ENCODE data around the gene PRICKLE1. TPM values are rescaled to one million over a fixed set of nuclear protein-coding genes. Genes with fewer than 3 reads are reported as not detected.

PRICKLE1 gene
- total RNA-seq, 1 donor from 2014 or later, result 11.6 TPM

DNA sequence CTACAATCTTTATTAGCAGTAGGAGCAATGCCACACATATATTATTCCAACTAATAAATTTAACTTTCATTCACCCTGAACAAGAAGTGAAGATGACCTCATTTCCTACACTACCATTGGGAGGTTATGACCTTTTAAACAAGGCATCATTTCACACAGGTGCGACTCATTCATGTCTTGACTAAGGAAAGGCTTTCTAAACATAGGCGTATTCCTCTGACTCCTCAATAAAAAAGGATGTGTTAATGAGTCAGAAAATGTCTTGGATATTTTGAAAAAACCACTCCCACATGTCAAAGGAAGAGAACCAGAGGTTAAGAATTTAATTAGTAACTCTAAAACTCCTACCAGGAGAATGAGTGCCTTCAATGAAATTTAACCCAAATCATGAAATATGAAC, 115.2 kb downstream of the PRICKLE1 start:
- peak; percentile 58 for DNase-seq (ENCODE audit: low read depth)
- TF ChIP-seq, protein P1, sequence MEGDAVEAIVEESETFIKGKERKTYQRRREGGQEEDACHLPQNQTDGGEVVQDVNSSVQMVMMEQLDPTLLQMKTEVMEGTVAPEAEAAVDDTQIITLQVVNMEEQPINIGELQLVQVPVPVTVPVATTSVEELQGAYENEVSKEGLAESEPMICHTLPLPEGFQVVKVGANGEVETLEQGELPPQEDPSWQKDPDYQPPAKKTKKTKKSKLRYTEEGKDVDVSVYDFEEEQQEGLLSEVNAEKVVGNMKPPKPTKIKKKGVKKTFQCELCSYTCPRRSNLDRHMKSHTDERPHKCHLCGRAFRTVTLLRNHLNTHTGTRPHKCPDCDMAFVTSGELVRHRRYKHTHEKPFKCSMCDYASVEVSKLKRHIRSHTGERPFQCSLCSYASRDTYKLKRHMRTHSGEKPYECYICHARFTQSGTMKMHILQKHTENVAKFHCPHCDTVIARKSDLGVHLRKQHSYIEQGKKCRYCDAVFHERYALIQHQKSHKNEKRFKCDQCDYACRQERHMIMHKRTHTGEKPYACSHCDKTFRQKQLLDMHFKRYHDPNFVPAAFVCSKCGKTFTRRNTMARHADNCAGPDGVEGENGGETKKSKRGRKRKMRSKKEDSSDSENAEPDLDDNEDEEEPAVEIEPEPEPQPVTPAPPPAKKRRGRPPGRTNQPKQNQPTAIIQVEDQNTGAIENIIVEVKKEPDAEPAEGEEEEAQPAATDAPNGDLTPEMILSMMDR (conservative IDR thresholded peaks at IDR 0.05; ENCODE audit: low read depth, low read length), result no peak
- no peak overlapping the region for H3K4me3 ChIP-seq (ENCODE audit: low read depth, low read length)

DNA sequence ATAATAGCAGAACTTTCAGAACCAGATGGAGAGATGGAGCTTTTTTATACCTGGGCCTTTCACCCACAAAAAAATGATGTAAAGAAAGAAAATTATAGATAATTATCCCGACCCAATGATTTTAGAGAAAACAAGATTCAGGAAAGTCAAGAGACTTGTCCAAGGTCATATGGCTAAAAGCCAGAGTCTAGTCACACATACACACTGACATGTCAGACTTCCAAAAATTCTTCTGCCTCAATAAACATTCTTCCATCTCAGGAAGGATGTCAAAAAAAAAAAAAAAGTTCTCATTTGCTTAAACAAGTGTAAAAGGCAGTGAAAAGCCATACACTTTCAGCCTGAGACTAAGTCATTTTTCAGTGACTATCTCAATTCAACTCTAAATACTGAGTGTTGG, 116.0 kb downstream of the PRICKLE1 start:
- no peak overlapping the region for H3K4me3 ChIP-seq (ENCODE audit: low read depth, low read length)

GRCh38 chr12:42473130-42473529, 116.4 kb downstream of the PRICKLE1 start:
- peak; percentile 65 for DNase-seq (ENCODE audit: low read depth)
- H3K4me3 ChIP-seq (ENCODE audit: low read depth, low read length), result no peak overlapping the region
- TF ChIP-seq, protein P1 (conservative IDR thresholded peaks at IDR 0.05; ENCODE audit: low read depth, low read length), result no peak

More for the DNA sequence above, 116.0 kb downstream of the PRICKLE1 start:
- TF ChIP-seq, protein P1 (conservative IDR thresholded peaks at IDR 0.05; ENCODE audit: low read depth, low read length), result no peak
- DNase-seq (ENCODE audit: low read depth), result no peak

DNA sequence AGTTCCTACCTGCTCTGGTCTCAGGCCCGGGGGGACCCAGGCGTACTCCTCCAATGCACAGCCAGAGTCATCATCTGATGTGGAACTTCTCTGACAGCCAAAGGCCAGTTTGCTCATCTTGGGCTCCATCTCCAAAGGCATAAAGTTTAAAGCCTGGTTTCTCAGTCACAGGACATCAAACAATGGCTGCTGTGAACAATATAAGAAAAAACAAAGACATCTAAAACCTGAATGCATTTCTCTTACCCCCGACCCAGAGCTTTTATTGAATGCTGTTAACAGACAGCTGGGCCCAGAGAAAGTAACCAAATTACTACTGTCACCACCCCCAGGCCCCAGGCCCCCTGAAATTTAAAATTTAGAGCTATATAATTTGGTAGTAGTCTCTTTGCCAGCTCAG, 117.2 kb downstream of the PRICKLE1 start:
- DNase-seq (ENCODE audit: low read depth), result no peak
- no peak overlapping the region for H3K4me3 ChIP-seq (ENCODE audit: low read depth, low read length)
- TF ChIP-seq, protein P1 (conservative IDR thresholded peaks at IDR 0.05; ENCODE audit: low read depth, low read length), result no peak

DNA sequence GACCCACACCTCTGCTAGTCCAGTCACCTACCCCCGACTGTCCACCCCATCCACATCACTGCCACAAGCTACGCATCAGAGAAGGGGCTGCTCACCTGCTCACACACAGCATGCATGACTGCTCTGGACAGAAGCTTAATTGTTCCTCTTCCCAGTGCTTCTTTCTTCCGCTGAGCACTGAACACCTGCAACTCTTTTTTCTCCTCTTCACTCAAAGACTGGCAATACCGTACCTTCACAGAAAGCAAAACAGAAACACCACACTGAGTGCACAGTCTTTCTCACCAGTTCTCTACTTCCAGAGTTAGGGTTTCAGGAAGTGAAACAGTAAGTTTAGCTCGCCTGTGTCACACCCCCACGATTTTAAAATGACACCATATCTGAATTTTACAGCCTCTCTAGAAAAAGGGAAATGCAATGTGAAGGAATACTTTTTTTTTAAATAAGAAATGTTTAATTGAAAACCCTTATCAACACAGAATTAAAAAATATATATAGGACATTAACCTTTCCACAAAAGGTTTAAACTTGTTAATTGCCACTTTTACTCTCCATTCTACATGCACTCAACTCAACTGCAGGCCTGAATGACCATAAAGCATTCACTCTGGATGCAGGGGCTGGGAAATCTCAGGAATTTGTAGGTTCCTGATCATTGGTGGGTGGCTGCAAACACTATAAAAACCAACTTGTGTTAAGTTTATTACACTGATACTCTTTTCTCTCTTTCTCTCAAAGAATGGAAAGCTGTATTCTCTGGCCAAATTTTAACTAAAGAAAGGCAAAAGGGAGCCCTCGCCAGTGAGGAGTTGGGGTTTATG, 120.0 kb downstream of the PRICKLE1 start:
- DNase-seq (ENCODE audit: low read depth), result no peak
- H3K4me3 ChIP-seq (ENCODE audit: low read depth, low read length), result no peak overlapping the region
- TF ChIP-seq, protein P1 (conservative IDR thresholded peaks at IDR 0.05; ENCODE audit: low read depth, low read length), result no peak

- TF ChIP-seq, protein P1 (conservative IDR thresholded peaks at IDR 0.05; ENCODE audit: low read depth, low read length), result no peak
- H3K4me3 ChIP-seq (ENCODE audit: low read depth, low read length), result no peak overlapping the region
- DNase-seq (ENCODE audit: low read depth), result no peak
These were observed 120.6 kb downstream of the PRICKLE1 start for GRCh38 chr12:42468921-42469320.

- DNase-seq (ENCODE audit: low read depth), result no peak
- H3K4me3 ChIP-seq (ENCODE audit: low read depth, low read length), result no peak overlapping the region
- TF ChIP-seq, protein P1 (conservative IDR thresholded peaks at IDR 0.05; ENCODE audit: low read depth, low read length), result no peak
These were observed 121.2 kb downstream of the PRICKLE1 start for GRCh38 chr12:42468341-42468821.

Data from epithelial cell of proximal tubule (primary cell).